ENCODE measurements around the gene NR1H2.
A peak's percentile ranks its signal among the peaks of the same experiment; 100 is the strongest.

The NR1H2 gene

GRCh38 chr19:50425581-50425980 is 49.3 kb downstream of the NR1H2 start:
- H3K27ac ChIP-seq (replicated peaks) = no peak overlapping the region
- DNase-seq (ENCODE audit: low read depth in 1 of 2, low spot score in 1 of 2) = no peak

DNA sequence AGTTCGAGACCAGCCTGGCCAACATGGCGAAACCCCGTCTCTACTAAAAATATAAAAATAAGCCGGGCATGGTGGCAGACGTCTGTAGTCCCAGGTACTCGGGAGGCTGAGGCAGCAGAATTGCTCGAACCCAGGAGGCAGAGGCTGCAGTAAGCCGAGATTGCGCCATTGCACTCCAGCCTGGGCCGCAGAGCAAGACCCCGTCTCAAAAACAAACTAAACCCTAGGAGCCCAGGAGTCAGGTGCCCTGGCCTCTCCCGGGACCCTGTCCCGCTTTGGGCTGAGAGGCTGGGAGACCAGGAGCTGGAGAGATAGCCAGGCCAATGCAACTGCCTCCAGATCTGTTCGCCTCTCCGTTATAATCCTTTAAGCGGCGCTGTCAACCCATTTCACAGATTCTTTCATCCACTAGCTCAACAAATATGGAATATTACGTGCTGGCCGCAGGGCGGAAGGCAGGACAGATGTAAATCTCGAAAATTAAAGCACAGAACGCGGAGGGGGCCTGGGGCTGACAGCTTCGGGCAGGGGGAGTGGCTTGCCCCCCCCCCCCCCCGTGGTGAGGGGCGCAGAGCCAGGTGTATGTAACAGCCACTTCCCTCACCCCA is 51.2 kb downstream of the NR1H2 start:
- peak overlapping the region; percentile 70 for H3K27ac ChIP-seq (replicated peaks)
- DNase-seq (ENCODE audit: low read depth in 1 of 2, low spot score in 1 of 2) = no peak
- TF ChIP-seq GABPA (IDR thresholded peaks at IDR 0.05; ENCODE audit: low read depth) = no peak
- TF ChIP-seq, protein P1, sequence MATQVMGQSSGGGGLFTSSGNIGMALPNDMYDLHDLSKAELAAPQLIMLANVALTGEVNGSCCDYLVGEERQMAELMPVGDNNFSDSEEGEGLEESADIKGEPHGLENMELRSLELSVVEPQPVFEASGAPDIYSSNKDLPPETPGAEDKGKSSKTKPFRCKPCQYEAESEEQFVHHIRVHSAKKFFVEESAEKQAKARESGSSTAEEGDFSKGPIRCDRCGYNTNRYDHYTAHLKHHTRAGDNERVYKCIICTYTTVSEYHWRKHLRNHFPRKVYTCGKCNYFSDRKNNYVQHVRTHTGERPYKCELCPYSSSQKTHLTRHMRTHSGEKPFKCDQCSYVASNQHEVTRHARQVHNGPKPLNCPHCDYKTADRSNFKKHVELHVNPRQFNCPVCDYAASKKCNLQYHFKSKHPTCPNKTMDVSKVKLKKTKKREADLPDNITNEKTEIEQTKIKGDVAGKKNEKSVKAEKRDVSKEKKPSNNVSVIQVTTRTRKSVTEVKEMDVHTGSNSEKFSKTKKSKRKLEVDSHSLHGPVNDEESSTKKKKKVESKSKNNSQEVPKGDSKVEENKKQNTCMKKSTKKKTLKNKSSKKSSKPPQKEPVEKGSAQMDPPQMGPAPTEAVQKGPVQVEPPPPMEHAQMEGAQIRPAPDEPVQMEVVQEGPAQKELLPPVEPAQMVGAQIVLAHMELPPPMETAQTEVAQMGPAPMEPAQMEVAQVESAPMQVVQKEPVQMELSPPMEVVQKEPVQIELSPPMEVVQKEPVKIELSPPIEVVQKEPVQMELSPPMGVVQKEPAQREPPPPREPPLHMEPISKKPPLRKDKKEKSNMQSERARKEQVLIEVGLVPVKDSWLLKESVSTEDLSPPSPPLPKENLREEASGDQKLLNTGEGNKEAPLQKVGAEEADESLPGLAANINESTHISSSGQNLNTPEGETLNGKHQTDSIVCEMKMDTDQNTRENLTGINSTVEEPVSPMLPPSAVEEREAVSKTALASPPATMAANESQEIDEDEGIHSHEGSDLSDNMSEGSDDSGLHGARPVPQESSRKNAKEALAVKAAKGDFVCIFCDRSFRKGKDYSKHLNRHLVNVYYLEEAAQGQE (IDR thresholded peaks at IDR 0.05; ENCODE audit: insufficient replicate concordance, low read depth) = no peak
- no peak for TF ChIP-seq POLR2AphosphoS5 (IDR thresholded peaks at IDR 0.05; ENCODE audit: low read depth)
- no peak for TF ChIP-seq CTCF (IDR thresholded peaks at IDR 0.05; ENCODE audit: insufficient read depth, low read length)
- TF ChIP-seq SPI1 (IDR thresholded peaks at IDR 0.05; ENCODE audit: borderline replicate concordance, low read depth) = no peak
- H3K27me3 ChIP-seq (ENCODE audit: insufficient read depth, poor library complexity, severe bottlenecking) = peaks cover 3% of the 10 kb centered on the region
- H3K4me3 ChIP-seq (replicated peaks; ENCODE audit: insufficient read depth, low read length) = peak overlapping the region; percentile 37

More at GRCh38 chr19:50425581-50425980, 49.3 kb downstream of the NR1H2 start:
- TF ChIP-seq SPI1 (IDR thresholded peaks at IDR 0.05; ENCODE audit: borderline replicate concordance, low read depth) (no peak), CTCF (IDR thresholded peaks at IDR 0.05; ENCODE audit: insufficient read depth, low read length) (no peak), GABPA (IDR thresholded peaks at IDR 0.05; ENCODE audit: low read depth) (no peak), POLR2AphosphoS5 (IDR thresholded peaks at IDR 0.05; ENCODE audit: low read depth) (no peak)
- TF ChIP-seq, protein P1 (IDR thresholded peaks at IDR 0.05; ENCODE audit: insufficient replicate concordance, low read depth) = no peak
- Histone ChIP-seq H3K4me3 (replicated peaks; ENCODE audit: insufficient read depth, low read length) (no peak overlapping the region), H3K27me3 (ENCODE audit: insufficient read depth, poor library complexity, severe bottlenecking) (no peaks in the 10 kb centered on the region)

DNA sequence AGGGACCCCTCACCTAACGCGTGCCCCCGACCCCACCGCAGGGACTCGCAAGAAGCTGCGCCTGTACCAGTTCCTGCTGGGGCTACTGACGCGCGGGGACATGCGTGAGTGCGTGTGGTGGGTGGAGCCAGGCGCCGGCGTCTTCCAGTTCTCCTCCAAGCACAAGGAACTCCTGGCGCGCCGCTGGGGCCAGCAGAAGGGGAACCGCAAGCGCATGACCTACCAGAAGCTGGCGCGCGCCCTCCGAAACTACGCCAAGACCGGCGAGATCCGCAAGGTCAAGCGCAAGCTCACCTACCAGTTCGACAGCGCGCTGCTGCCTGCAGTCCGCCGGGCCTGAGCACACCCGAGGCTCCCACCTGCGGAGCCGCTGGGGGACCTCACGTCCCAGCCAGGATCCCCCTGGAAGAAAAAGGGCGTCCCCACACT is 51.8 kb downstream of the NR1H2 start:
- Histone ChIP-seq H3K27ac (replicated peaks) (peak overlapping the region; percentile 70), H3K4me3 (replicated peaks; ENCODE audit: insufficient read depth, low read length) (peak overlapping the region; percentile 37), H3K27me3 (ENCODE audit: insufficient read depth, poor library complexity, severe bottlenecking) (peaks cover 8% of the 10 kb centered on the region)
- TF ChIP-seq SPI1 (IDR thresholded peaks at IDR 0.05; ENCODE audit: borderline replicate concordance, low read depth) = peak; percentile 46; the same call in 1 of the 2 replicates
- no peak for TF ChIP-seq CTCF (IDR thresholded peaks at IDR 0.05; ENCODE audit: insufficient read depth, low read length)
- TF ChIP-seq POLR2AphosphoS5 (IDR thresholded peaks at IDR 0.05; ENCODE audit: low read depth) = peak; percentile 67
- peak; percentile 93 to 96 for DNase-seq (ENCODE audit: low read depth in 1 of 2, low spot score in 1 of 2)

Measured in HL-60 (cell line).